LHCN-M2 (cell line): ENCODE results near the gene AXIN2. TPM values are rescaled to one million over a fixed set of nuclear protein-coding genes. Genes with fewer than 3 reads are reported as not detected.
A peak's percentile ranks its signal among the peaks of the same experiment; 100 is the strongest.
"Not testable (repeated sequence)": the region's sequence is repeated elsewhere in the genome, so short reads cannot be mapped to it uniquely, and the experiment has no call there.

Source experiments
- DNase-seq: peaks from one replicate; pipeline ENCODE4 v3.0.0-alpha.2; 2012; ENCODE audit warnings: low read depth
- total RNA-seq: library from RNA; depleted of rRNA; stranded (reverse); fragments of >200 nt; gene quantifications from 2 replicates; pipeline ENCODE4 v1.2.3, GENCODE V29; 2014

AXIN2 gene
- total RNA-seq, 1 experiment from 2014 or later, result 1.4 TPM

- DNase-seq, result peak; percentile 8
Observed at GRCh38 chr17:65523853-65524664, 37.4 kb downstream of the AXIN2 start.

- peak; percentile 75 for DNase-seq
Observed at GRCh38 chr17:65523411-65523810, 38.0 kb downstream of the AXIN2 start.

GRCh38 chr17:65522751-65523404 is 38.6 kb downstream of the AXIN2 start:
- no peak for DNase-seq

- no peak for DNase-seq
Observed at GRCh38 chr17:65519462-65519861, 42.0 kb downstream of the AXIN2 start.

GRCh38 chr17:65518256-65518655 is 43.2 kb downstream of the AXIN2 start:
- DNase-seq, result peak; percentile 21

GRCh38 chr17:65515959-65516948 is 45.2 kb downstream of the AXIN2 start:
- DNase-seq, result no peak

GRCh38 chr17:65515512-65515911 is 45.9 kb downstream of the AXIN2 start:
- no peak for DNase-seq

GRCh38 chr17:65514541-65514940 is 46.9 kb downstream of the AXIN2 start:
- DNase-seq, result peak; percentile 48

- DNase-seq, result peak; percentile 86
Observed at GRCh38 chr17:65514082-65514481, 47.4 kb downstream of the AXIN2 start.

- DNase-seq, result no peak
Observed at GRCh38 chr17:65511316-65511715, 50.1 kb downstream of the AXIN2 start.

- no peak for DNase-seq
Observed at GRCh38 chr17:65509032-65509431, 52.4 kb downstream of the AXIN2 start.

GRCh38 chr17:65504673-65505072 is 56.8 kb downstream of the AXIN2 start:
- not testable (repeated sequence) for DNase-seq

GRCh38 chr17:65504141-65504540 is 57.3 kb downstream of the AXIN2 start:
- DNase-seq, result no peak

GRCh38 chr17:65503557-65503956 is 57.9 kb downstream of the AXIN2 start:
- no peak for DNase-seq

- DNase-seq, result no peak
Observed at GRCh38 chr17:65498816-65499215, 62.6 kb downstream of the AXIN2 start.

GRCh38 chr17:65496801-65497200 is 64.6 kb downstream of the AXIN2 start:
- DNase-seq, result no peak

- DNase-seq, result no peak
Observed at GRCh38 chr17:65495122-65496055, 66.1 kb downstream of the AXIN2 start.

- peak; percentile 46 for DNase-seq
Observed at GRCh38 chr17:65489413-65490155, 71.9 kb downstream of the AXIN2 start.

GRCh38 chr17:65488665-65489064 is 72.8 kb downstream of the AXIN2 start:
- no peak for DNase-seq

- no peak for DNase-seq
Observed at GRCh38 chr17:65487990-65488389, 73.5 kb downstream of the AXIN2 start.
